ENCODE measurements around the gene GAST. TPM values are rescaled to one million over a fixed set of nuclear protein-coding genes. Genes with fewer than 3 reads are reported as not detected.

GAST gene
- total and polyA plus RNA-seq, 2 donors from 2014 or later = not detected

DNA sequence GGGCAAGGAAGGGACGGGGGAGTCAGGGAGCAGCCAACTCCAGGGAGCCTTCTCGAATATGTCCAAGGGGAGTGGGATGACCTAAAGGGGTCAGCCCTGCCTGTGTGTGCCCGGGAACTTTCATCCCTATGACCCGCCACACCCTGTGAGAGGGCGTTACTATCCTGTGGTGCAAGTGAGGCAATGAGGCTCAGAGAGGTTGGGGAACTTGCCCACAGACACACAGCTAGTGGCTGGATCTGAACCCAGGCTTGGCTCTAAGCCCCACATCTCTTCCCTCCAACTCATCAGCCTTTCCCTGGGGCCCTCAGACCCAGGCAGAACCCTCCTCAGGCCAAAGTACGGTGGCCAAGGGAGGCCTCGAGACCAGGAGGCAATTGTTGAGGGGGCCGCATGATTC is 51.2 kb downstream of the GAST start:
- no peak for FAIRE-seq
- no peaks in the 10 kb centered on the region for H3K4me1 ChIP-seq (ENCODE audit: control insufficient read depth in 2 of 3, insufficient read depth in 2 of 3, low read depth in 1 of 3, low read length in 3 of 3)
- peaks cover 16 to 64% (median 54%) of the 10 kb centered on the region in 3 donors for H3K36me3 ChIP-seq (ENCODE audit: control insufficient read depth in 2 of 3, insufficient read depth in 3 of 3, low read length in 3 of 3)
- DNase-seq = no peak
- no peak overlapping the region for H3K4me3 ChIP-seq (ENCODE audit: low read length in 3 of 3)
- intact Hi-C loops (cut with DNase I) = no loop called here
- TF ChIP-seq, protein P1, sequence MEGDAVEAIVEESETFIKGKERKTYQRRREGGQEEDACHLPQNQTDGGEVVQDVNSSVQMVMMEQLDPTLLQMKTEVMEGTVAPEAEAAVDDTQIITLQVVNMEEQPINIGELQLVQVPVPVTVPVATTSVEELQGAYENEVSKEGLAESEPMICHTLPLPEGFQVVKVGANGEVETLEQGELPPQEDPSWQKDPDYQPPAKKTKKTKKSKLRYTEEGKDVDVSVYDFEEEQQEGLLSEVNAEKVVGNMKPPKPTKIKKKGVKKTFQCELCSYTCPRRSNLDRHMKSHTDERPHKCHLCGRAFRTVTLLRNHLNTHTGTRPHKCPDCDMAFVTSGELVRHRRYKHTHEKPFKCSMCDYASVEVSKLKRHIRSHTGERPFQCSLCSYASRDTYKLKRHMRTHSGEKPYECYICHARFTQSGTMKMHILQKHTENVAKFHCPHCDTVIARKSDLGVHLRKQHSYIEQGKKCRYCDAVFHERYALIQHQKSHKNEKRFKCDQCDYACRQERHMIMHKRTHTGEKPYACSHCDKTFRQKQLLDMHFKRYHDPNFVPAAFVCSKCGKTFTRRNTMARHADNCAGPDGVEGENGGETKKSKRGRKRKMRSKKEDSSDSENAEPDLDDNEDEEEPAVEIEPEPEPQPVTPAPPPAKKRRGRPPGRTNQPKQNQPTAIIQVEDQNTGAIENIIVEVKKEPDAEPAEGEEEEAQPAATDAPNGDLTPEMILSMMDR (IDR thresholded peaks at IDR 0.05; ENCODE audit: borderline replicate concordance, extremely low read depth, insufficient read depth) = no peak
- no peak overlapping the region for H3K27ac ChIP-seq (ENCODE audit: low read depth in 2 of 2, low read length in 2 of 2)
- H3K9ac ChIP-seq (ENCODE audit: low read length in 3 of 3) = no peak overlapping the region
- no peaks in the 10 kb centered on the region for H3K9me3 ChIP-seq (ENCODE audit: control insufficient read depth in 2 of 3, insufficient read depth in 1 of 3, low read length in 3 of 3)
- H3K27me3 ChIP-seq (ENCODE audit: control insufficient read depth, insufficient read depth, low read length) = no peaks in the 10 kb centered on the region

Other genes starting within 250 kb of the GAST start
- not detected for gene KRT32, start 244.9 kb upstream of the GAST start, total RNA-seq
- gene KRT32, start 244.9 kb upstream of the GAST start, polyA plus RNA-seq (ENCODE audit: insufficient read depth, low read depth, low replicate concordance) = not detected
- not detected for gene KRT35, start 231.2 kb upstream of the GAST start, total RNA-seq
- gene KRT35, start 231.2 kb upstream of the GAST start, polyA plus RNA-seq (ENCODE audit: insufficient read depth, low read depth, low replicate concordance) = not detected
- not detected for gene KRT36, start 222.4 kb upstream of the GAST start, total RNA-seq
- not detected for gene KRT36, start 222.4 kb upstream of the GAST start, polyA plus RNA-seq (ENCODE audit: insufficient read depth, low read depth, low replicate concordance)
- gene KRT13, start 206.7 kb upstream of the GAST start, total RNA-seq = not detected
- gene KRT13, start 206.7 kb upstream of the GAST start, polyA plus RNA-seq (ENCODE audit: insufficient read depth, low read depth, low replicate concordance) = not detected
- gene KRT15, start 193.4 kb upstream of the GAST start, total RNA-seq = 2.8 TPM
- gene KRT15, start 193.4 kb upstream of the GAST start, polyA plus RNA-seq (ENCODE audit: insufficient read depth, low read depth, low replicate concordance) = 0.15 TPM
- gene KRT19, start 184.0 kb upstream of the GAST start, total RNA-seq = 781 TPM
- gene KRT19, start 184.0 kb upstream of the GAST start, polyA plus RNA-seq (ENCODE audit: insufficient read depth, low read depth, low replicate concordance) = 319 TPM
- not detected for gene KRT9, start 140.3 kb upstream of the GAST start, total RNA-seq
- not detected for gene KRT9, start 140.3 kb upstream of the GAST start, polyA plus RNA-seq (ENCODE audit: insufficient read depth, low read depth, low replicate concordance)
- not detected for gene KRT14, start 125.4 kb upstream of the GAST start, total RNA-seq
- gene KRT14, start 125.4 kb upstream of the GAST start, polyA plus RNA-seq (ENCODE audit: insufficient read depth, low read depth, low replicate concordance) = not detected
- gene KRT16, start 99.6 kb upstream of the GAST start, total RNA-seq = 3.1 TPM
- gene KRT16, start 99.6 kb upstream of the GAST start, polyA plus RNA-seq (ENCODE audit: insufficient read depth, low read depth, low replicate concordance) = not detected
- gene KRT17, start 87.8 kb upstream of the GAST start, total RNA-seq = 11.1 TPM
- gene KRT17, start 87.8 kb upstream of the GAST start, polyA plus RNA-seq (ENCODE audit: insufficient read depth, low read depth, low replicate concordance) = 5.5 TPM
- gene EIF1, start 23.4 kb upstream of the GAST start, total RNA-seq = 842 TPM
- gene EIF1, start 23.4 kb upstream of the GAST start, polyA plus RNA-seq (ENCODE audit: insufficient read depth, low read depth, low replicate concordance) = 1,166 TPM
- gene HAP1, start 22.3 kb downstream of the GAST start, total RNA-seq = 1.3 TPM
- gene HAP1, start 22.3 kb downstream of the GAST start, polyA plus RNA-seq (ENCODE audit: insufficient read depth, low read depth, low replicate concordance) = 0.99 TPM
- 223 TPM for gene JUP, start 74.4 kb downstream of the GAST start, total RNA-seq
- gene JUP, start 74.4 kb downstream of the GAST start, polyA plus RNA-seq (ENCODE audit: insufficient read depth, low read depth, low replicate concordance) = 148 TPM
- 13.6 TPM for gene P3H4, start 99.6 kb downstream of the GAST start, total RNA-seq
- 13.7 TPM for gene P3H4, start 99.6 kb downstream of the GAST start, polyA plus RNA-seq (ENCODE audit: insufficient read depth, low read depth, low replicate concordance)
- gene FKBP10, start 100.7 kb downstream of the GAST start, total RNA-seq = 38.3 TPM
- 19.6 TPM for gene FKBP10, start 100.7 kb downstream of the GAST start, polyA plus RNA-seq (ENCODE audit: insufficient read depth, low read depth, low replicate concordance)
- gene NT5C3B, start 123.9 kb downstream of the GAST start, total RNA-seq = 44.0 TPM
- gene NT5C3B, start 123.9 kb downstream of the GAST start, polyA plus RNA-seq (ENCODE audit: insufficient read depth, low read depth, low replicate concordance) = 88.0 TPM
- 0.28 TPM for gene KLHL10, start 125.5 kb downstream of the GAST start, total RNA-seq
- not detected for gene KLHL10, start 125.5 kb downstream of the GAST start, polyA plus RNA-seq (ENCODE audit: insufficient read depth, low read depth, low replicate concordance)
- 16.1 TPM for gene KLHL11, start 153.1 kb downstream of the GAST start, total RNA-seq
- gene KLHL11, start 153.1 kb downstream of the GAST start, polyA plus RNA-seq (ENCODE audit: insufficient read depth, low read depth, low replicate concordance) = 0.37 TPM
- 104 TPM for gene ACLY, start 206.6 kb downstream of the GAST start, total RNA-seq
- gene ACLY, start 206.6 kb downstream of the GAST start, polyA plus RNA-seq (ENCODE audit: insufficient read depth, low read depth, low replicate concordance) = 33.7 TPM
- 6.0 TPM for gene ODAD4, start 218.3 kb downstream of the GAST start, total RNA-seq
- 4.6 TPM for gene ODAD4, start 218.3 kb downstream of the GAST start, polyA plus RNA-seq (ENCODE audit: insufficient read depth, low read depth, low replicate concordance)